Tibial nerve (tissue), 4 donors: Measurements from ENCODE around the gene PSMA6. TPM values are rescaled to one million over a fixed set of nuclear protein-coding genes. Genes with fewer than 3 reads are reported as not detected.

Source experiments
- DNase-seq, 2 donors: peaks; one replicate each; pipeline ENCODE4 v3.0.0-alpha.2; 2019; ENCODE audit warnings: low spot score in 2 of 2
- H3K27ac ChIP-seq, 4 donors: fragments of 200-600 bp; sonication (generic) in 3 of 4; one replicate each; pipeline ENCODE4 v1.5.1; 2017 to 2019; ENCODE audit warnings: mild to moderate bottlenecking in 1 of 4
- H3K27me3 ChIP-seq, 2 donors: fragments of 200-600 bp; sonication (generic) in 1 of 2; one replicate each; pipeline versions ENCODE4 v1.5.1 to v1.6.0; 2017 to 2019
- H3K36me3 ChIP-seq, 3 donors: fragments of 200-600 bp; sonication (generic); one replicate each; pipeline ENCODE4 v1.5.1; 2018 to 2019
- H3K4me1 ChIP-seq, 4 donors: fragments of 200-600 bp; sonication (generic) in 3 of 4; one replicate each; pipeline ENCODE4 v1.5.1; 2017 to 2019
- H3K4me3 ChIP-seq, 4 donors: fragments of 200-600 bp; sonication (generic) in 3 of 4; one replicate each; pipeline ENCODE4 v1.5.1; 2017 to 2019; ENCODE audit warnings: mild to moderate bottlenecking in 1 of 4, moderate library complexity in 1 of 4
- H3K9me3 ChIP-seq, 4 donors: fragments of 200-600 bp; sonication (generic) in 3 of 4; one replicate each; pipeline ENCODE4 v1.5.1; 2017 to 2019
- EP300 ChIP-seq, 2 donors: sonication (generic); formaldehyde crosslinking; IDR thresholded peaks; one replicate each; pipeline ENCODE4 v1.6.1; 2017; ENCODE audit warnings: antibody characterized with exemption in 2 of 2, mild to moderate bottlenecking in 1 of 2
- POLR2A ChIP-seq, 2 donors: fragments of 450-650 bp; IDR thresholded peaks; one replicate each; pipeline ENCODE4 v1.6.1; 2017; ENCODE audit warnings: antibody characterized with exemption in 2 of 2, mild to moderate bottlenecking in 2 of 2, moderate library complexity in 2 of 2
- WGBS, 2 donors: methylation state at CpG; one replicate each; pipeline ENCODE4 v1.1.5; 2018; 5-methylcytosine and 5-hydroxymethylcytosine counted together
- total RNA-seq, 4 donors: library from RNA; depleted of rRNA; stranded (reverse); fragments of >200 nt; gene quantifications; one replicate each; pipeline ENCODE4 v1.1.0, GENCODE V29; 2016
- TF ChIP-seq, protein P1 (sequence below), 5 experiments: fragments of 200-600 bp in 3 of 5; fragments of 450-650 bp in 2 of 5; sonication (generic) in 3 of 5; IDR thresholded peaks; one replicate each; pipeline ENCODE4 v1.5.1; 2016 to 2019; ENCODE audit warnings: antibody characterized with exemption in 5 of 5, mild to moderate bottlenecking in 3 of 5, moderate library complexity in 2 of 5

The PSMA6 gene
- total RNA-seq: 100 to 1,000 TPM in 1 of 4 donors, 10 to 100 TPM in 3; 65.3 to 129 (median 87.7) TPM

DNA sequence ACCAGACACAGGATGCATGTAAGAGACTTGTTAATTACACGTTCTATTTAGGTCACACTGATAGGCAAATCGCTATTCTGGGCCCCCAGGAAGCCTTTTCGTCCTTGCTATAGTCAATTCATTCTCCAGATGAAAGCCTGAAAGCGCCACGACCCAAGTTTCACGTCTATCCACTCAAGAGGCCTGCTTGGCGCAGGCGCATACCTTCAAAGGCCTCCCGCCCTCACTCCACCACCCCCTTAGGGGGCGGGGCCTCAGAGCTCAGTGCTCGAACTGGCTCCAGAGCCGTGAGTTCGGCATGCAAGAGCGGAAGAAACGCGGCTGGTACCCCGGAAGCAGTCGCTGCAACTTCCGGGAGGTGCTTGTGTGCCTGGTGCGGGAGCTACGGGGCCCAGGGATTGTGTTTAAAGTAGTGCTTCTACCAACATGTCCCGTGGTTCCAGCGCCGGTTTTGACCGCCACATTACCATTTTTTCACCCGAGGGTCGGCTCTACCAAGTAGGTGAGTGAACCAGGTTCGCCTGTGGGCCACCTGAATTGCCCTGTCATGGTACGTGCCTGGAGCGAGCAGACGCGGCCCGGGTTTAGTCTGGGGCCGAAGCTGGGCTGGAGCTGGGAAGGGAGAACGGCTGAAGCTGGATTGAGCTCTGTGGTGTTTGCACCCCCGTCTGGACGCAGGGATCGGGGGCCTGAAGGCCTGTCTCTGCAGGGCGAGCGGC, at the start of gene PSMA6:
TSS of gene PSMA6 (plus strand) at position 332 of the 719 bp plus-strand sequence. CDS start at position 427, 95 bp downstream.
- peaks cover 0 to 60% (median 28%) of the 10 kb centered on the region in 4 donors for H3K4me1 ChIP-seq
- H3K27me3 ChIP-seq: no peaks in the 10 kb centered on the region
- peak; percentile 75 to 84 for TF ChIP-seq POLR2A (IDR thresholded peaks at IDR 0.05)
- TF ChIP-seq EP300 (IDR thresholded peaks at IDR 0.05): peak; percentile 90 to 96
- TF ChIP-seq, protein P1, sequence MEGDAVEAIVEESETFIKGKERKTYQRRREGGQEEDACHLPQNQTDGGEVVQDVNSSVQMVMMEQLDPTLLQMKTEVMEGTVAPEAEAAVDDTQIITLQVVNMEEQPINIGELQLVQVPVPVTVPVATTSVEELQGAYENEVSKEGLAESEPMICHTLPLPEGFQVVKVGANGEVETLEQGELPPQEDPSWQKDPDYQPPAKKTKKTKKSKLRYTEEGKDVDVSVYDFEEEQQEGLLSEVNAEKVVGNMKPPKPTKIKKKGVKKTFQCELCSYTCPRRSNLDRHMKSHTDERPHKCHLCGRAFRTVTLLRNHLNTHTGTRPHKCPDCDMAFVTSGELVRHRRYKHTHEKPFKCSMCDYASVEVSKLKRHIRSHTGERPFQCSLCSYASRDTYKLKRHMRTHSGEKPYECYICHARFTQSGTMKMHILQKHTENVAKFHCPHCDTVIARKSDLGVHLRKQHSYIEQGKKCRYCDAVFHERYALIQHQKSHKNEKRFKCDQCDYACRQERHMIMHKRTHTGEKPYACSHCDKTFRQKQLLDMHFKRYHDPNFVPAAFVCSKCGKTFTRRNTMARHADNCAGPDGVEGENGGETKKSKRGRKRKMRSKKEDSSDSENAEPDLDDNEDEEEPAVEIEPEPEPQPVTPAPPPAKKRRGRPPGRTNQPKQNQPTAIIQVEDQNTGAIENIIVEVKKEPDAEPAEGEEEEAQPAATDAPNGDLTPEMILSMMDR (IDR thresholded peaks at IDR 0.05): peak in 1 of 5 experiments; percentile 35
- peak; percentile 96 to 98 for DNase-seq
- H3K4me3 ChIP-seq: peak within 1 kb of the TSS; percentile 61 to 90 (median 76)
- WGBS, 2 donors: 0 to 1% methylated on average over 35 of the region's 40 CpGs
- H3K27ac ChIP-seq: peak within 1 kb of the TSS; percentile 19 to 92 (median 88)
- H3K36me3 ChIP-seq: no peaks in the 10 kb centered on the region
- no peaks in the 10 kb centered on the region for H3K9me3 ChIP-seq

DNA sequence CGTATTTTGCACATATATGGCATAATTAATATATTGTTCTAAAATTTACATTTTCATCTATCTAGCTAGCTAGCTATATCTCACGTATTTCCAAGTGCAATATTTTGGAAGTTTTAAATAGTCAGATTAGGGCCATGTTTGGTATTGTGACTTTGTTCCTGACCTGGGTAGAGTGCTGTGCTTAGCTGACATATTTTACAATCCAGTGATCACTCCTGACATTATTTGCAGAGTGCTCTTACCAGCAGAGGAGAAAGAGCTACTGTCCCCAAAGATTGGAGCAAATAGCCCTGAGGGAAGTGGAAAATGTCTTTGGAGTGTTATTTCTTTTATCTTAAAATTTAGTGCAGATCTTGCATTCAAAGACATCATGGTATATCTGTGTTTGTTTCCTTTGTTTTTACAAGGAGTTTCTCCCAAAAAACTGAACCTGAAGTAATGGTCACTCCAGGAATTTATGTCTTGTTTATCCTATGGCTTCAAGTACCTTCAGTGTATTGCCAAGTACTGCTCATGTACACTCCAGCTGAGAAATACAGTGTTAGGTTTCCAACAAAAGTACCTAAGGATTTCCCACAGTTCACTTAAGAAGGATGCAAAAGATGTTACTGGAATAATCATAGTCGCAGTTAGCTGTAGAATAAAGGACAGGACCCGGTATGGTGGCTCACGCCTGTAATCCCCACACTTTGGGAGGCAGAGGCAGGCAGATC, 49.4 kb upstream of the PSMA6 start:
- Histone ChIP-seq H3K27ac (no peak overlapping the region), H3K9me3 (no peaks in the 10 kb centered on the region), H3K4me3 (no peak overlapping the region), H3K27me3 (no peaks in the 10 kb centered on the region), H3K4me1 (no peaks in the 10 kb centered on the region), H3K36me3 (no peaks in the 10 kb centered on the region)
- no peak for TF ChIP-seq POLR2A (IDR thresholded peaks at IDR 0.05)
- TF ChIP-seq, protein P1 (IDR thresholded peaks at IDR 0.05): no peak
- TF ChIP-seq EP300 (IDR thresholded peaks at IDR 0.05): no peak
- WGBS, 2 donors: 89% methylated on average over 5 of the region's 5 CpGs
- DNase-seq: no peak

DNA sequence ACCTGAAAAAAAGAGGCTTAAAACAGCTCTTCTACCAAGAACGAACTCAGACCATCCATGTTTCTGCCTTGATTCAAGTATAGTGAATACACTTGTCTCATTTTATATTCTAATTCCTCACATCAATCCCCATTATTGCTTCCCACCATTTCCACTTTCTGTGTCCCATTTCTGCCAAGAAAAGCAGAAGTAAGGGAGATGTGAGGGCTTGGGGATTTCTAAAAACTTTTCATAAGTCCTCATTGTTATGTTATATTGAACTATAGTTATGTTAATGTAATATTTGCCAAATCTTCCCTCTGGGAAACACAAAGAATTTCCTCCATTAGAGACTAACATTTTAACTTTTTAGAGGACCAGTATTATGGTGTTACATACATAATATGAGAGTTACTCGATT, 48.2 kb upstream of the PSMA6 start:
- Histone ChIP-seq H3K9me3 (no peaks in the 10 kb centered on the region), H3K27me3 (no peaks in the 10 kb centered on the region), H3K27ac (no peak overlapping the region), H3K4me3 (no peak overlapping the region), H3K36me3 (no peaks in the 10 kb centered on the region), H3K4me1 (no peaks in the 10 kb centered on the region)
- 61 to 64% methylated on average over 2 of the region's 2 CpGs for WGBS, 2 donors
- TF ChIP-seq, protein P1 (IDR thresholded peaks at IDR 0.05): no peak
- TF ChIP-seq EP300 (IDR thresholded peaks at IDR 0.05): no peak
- no peak for TF ChIP-seq POLR2A (IDR thresholded peaks at IDR 0.05)
- DNase-seq: no peak

DNA sequence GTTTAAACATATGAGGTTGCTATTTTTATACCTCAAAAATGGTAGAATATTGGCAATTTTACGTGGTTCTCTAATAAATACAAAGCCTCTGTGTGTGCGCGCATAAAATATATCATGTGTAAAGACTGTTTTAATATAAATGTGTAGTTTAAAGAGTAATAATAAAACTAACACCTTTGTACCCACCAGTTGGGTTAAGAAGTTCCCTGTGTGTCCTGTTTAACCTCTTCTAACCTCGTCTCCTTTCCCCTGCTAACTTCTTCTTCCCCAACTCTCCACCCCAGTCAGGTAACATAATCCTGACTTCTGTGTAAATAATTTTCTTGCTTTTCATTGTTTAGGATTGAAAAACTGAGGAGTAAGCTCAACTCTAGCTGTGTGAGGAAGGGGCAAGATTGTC, 47.6 kb upstream of the PSMA6 start:
- 81 to 91% methylated on average over 4 of the region's 4 CpGs for WGBS, 2 donors
- no peak overlapping the region for H3K4me3 ChIP-seq
- no peak overlapping the region for H3K27ac ChIP-seq
- no peaks in the 10 kb centered on the region for H3K27me3 ChIP-seq
- no peaks in the 10 kb centered on the region for H3K36me3 ChIP-seq
- DNase-seq: no peak
- TF ChIP-seq POLR2A (IDR thresholded peaks at IDR 0.05) (no peak), EP300 (IDR thresholded peaks at IDR 0.05) (no peak)
- TF ChIP-seq, protein P1 (IDR thresholded peaks at IDR 0.05): no peak
- no peaks in the 10 kb centered on the region for H3K4me1 ChIP-seq
- H3K9me3 ChIP-seq: no peaks in the 10 kb centered on the region

DNA sequence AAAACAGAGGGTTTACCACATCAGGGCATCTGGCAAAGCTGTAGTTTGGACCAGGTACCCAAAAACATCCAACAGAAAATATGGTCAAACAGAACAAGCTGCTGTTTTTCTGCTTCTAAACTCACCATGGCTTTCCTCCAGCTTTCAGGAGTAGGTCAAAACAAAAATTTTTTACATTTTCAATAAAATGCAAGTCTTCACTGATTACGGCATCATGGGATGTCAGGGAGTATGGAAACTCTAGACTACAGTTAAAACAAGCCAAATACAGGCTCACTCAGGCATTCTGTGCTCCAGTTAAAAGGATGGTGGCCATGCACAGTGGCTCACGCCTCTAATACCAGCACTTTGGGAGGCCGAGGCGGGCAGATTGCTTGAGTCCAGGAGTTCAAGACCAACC, 47.1 kb upstream of the PSMA6 start:
- no peaks in the 10 kb centered on the region for H3K36me3 ChIP-seq
- no peaks in the 10 kb centered on the region for H3K4me1 ChIP-seq
- no peaks in the 10 kb centered on the region for H3K27me3 ChIP-seq
- no peak overlapping the region for H3K4me3 ChIP-seq
- H3K9me3 ChIP-seq: no peaks in the 10 kb centered on the region
- TF ChIP-seq, protein P1 (IDR thresholded peaks at IDR 0.05): no peak
- TF ChIP-seq POLR2A (IDR thresholded peaks at IDR 0.05) (no peak), EP300 (IDR thresholded peaks at IDR 0.05) (no peak)
- WGBS, 2 donors: 89 to 93% methylated on average over 4 of the region's 4 CpGs
- no peak for DNase-seq
- H3K27ac ChIP-seq: no peak overlapping the region
